GM12801 (cell line): ENCODE measurements around the gene ADGRA3.

ENCODE experiments used
- CTCF ChIP-seq: IDR thresholded peaks from one replicate; pipeline ENCODE4 v1.5.1; 2011; ENCODE audit warnings: control low read depth; ENCODE audit not compliant: insufficient read length; ENCODE audit errors: extremely low read depth

Gene ADGRA3

DNA sequence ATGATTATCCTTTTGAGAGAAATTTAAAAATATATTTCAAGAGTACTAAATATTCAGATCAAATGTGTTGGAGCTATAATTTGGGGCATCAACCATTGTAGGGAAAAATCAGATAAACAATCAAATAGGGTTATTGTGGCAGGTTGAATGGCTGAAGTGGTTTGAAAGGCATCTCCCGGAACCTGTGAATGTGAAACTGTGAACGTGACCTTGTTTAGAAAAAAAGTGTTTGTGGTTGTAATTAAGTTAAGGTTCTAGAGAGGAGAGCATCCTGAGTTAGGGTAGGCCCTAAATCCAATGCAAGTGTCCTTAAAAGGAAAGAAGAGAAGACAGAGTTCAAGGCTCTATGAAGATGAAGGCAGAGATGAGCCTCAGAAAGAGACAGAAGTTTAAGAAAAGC, 37.4 kb downstream of the ADGRA3 start:
- TF ChIP-seq CTCF = no peak

DNA sequence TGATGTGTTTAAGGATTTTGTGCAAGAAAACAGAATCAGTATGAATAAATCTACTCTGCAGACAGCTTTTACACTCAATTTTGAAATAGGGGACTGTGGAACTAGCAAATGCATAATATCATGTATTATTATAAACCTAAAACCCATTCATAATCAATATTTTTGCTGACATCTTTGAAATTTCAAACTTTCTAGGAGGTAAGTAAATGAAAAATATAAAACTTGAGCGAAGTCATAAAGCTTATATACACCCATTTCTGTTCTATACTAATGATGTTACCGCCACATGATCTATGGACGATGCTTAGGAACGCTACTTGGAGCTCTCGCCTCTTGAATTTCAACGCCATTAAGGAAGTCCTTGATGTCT, 38.1 kb downstream of the ADGRA3 start:
- TF ChIP-seq CTCF = no peak

DNA sequence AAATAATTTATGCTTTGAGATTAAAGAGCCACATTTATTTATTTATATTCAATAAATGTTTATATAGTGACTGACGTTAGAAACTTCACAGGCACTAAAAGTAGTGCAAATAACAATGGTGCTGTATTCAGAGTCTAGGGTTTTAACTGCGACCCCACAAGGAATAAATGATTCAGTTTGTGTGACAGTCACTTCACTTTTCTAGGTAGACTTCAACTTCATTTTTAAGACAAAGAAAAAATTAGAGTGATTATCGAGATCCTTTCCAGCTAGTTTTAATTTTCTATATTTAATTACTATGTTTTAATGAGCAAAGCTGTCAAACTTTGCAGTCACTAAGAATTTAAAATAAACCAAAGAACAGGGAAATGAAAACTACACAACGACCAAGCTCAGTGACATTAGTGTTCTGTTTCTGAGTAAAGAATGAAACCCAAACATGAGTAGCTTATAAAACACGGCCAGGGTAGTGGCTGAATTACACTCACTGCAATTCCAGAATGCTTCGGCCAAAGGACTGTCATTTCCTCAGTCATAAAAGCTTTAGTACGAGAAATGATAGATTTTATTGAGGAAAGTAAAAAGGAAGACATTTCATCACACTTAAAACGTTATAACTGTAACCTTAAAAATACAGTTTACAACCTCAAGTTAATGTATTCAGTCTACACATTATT, 38.6 kb downstream of the ADGRA3 start:
- no peak for TF ChIP-seq CTCF

DNA sequence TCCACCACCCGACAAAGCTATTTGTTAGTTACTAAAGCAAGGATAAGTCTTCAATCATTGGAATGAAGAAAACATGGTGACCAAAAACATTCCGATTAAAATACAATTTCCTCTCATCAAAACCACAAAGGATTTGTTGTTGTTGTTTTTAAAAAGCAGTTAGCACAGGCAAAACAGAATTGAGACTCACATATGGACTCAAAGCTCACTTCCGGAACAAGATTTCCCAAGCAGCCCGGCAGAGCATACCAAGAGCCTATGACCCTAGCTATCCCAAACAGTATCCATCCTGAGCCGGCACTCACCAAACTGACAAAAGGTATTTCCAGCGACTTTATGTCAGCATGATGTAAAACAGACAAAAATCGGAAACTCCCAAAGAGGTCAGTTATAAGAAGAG, 39.9 kb downstream of the ADGRA3 start:
- TF ChIP-seq CTCF = no peak

GRCh38 chr4:22474636-22475310, 41.1 kb downstream of the ADGRA3 start:
- TF ChIP-seq CTCF = no peak

DNA sequence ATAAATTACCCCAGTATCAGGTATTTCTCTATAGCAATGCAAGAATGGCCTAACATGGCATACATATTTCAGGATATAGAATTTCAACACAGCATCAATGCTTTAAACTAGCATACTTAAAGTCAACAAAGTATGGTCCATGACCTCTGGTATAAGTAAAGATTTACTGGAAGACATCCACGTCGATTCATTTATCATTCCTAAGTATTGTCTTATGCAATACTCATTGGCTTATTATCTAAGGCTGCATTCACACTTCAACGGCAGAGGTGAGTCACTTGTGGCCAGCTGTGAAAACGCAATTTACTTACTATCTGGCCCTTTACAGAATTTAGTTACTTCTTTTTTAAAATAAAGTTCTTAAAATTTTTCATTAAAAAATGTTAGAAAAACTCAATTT, 42.6 kb downstream of the ADGRA3 start:
- no peak for TF ChIP-seq CTCF

GRCh38 chr4:22471999-22472461, 43.8 kb downstream of the ADGRA3 start:
- no peak for TF ChIP-seq CTCF
